Tibial nerve (tissue), 4 donors: Measurements from ENCODE around the gene SLC2A6.

Source experiments
- CTCF ChIP-seq, 5 experiments: fragments of 200-600 bp in 3 of 5; fragments of 450-650 bp in 2 of 5; sonication (generic) in 3 of 5; IDR thresholded peaks; one replicate each; pipeline ENCODE4 v1.5.1; 2016 to 2019; ENCODE audit warnings: antibody characterized with exemption in 5 of 5, mild to moderate bottlenecking in 3 of 5, moderate library complexity in 2 of 5
- EP300 ChIP-seq, 2 donors: sonication (generic); formaldehyde crosslinking; IDR thresholded peaks; one replicate each; pipeline ENCODE4 v1.6.1; 2017; ENCODE audit warnings: antibody characterized with exemption in 2 of 2, mild to moderate bottlenecking in 1 of 2
- POLR2A ChIP-seq, 2 donors: fragments of 450-650 bp; IDR thresholded peaks; one replicate each; pipeline ENCODE4 v1.6.1; 2017; ENCODE audit warnings: antibody characterized with exemption in 2 of 2, mild to moderate bottlenecking in 2 of 2, moderate library complexity in 2 of 2

GRCh38 chr9:133518200-133518599, 39.3 kb upstream of the SLC2A6 start:
- TF ChIP-seq POLR2A (IDR thresholded peaks at IDR 0.05) (no peak), CTCF (IDR thresholded peaks at IDR 0.05) (no peak), EP300 (IDR thresholded peaks at IDR 0.05) (no peak)
